Endometrium (tissue), 2 donors: ENCODE data around the gene GNB1.
A peak's percentile ranks its signal among the peaks of the same experiment; 100 is the strongest.

Experiments
- FAIRE-seq: peaks from 2 replicates; lab custom pipeline; 2012; peaks lifted over from hg19 to GRCh38; lab: Jason Lieb, UNC
- donor health status: control.
- donor health status: control.

Gene GNB1

GRCh38 chr1:1910033-1910465 is 19.2 kb upstream of the GNB1 start:
- FAIRE-seq, result peak; percentile 50

GRCh38 chr1:1908506-1908791 is 17.6 kb upstream of the GNB1 start:
- no peak for FAIRE-seq

- no peak for FAIRE-seq
These were observed 16.3 kb upstream of the GNB1 start for GRCh38 chr1:1907098-1907736.

GRCh38 chr1:1906185-1907097 is 15.6 kb upstream of the GNB1 start:
- peak; percentile 93 for FAIRE-seq

GRCh38 chr1:1903224-1903623 is 12.3 kb upstream of the GNB1 start:
- FAIRE-seq, result no peak

GRCh38 chr1:1901641-1902294 is 10.9 kb upstream of the GNB1 start:
- no peak for FAIRE-seq

GRCh38 chr1:1900883-1901640 is 10.2 kb upstream of the GNB1 start:
- no peak for FAIRE-seq

- FAIRE-seq, result no peak
These were observed 9.1 kb upstream of the GNB1 start for GRCh38 chr1:1899967-1900327.

- no peak for FAIRE-seq
These were observed 8.5 kb upstream of the GNB1 start for GRCh38 chr1:1899266-1899966.

GRCh38 chr1:1898246-1898933 is 7.5 kb upstream of the GNB1 start:
- FAIRE-seq, result no peak

- no peak for FAIRE-seq
These were observed 4.8 kb upstream of the GNB1 start for GRCh38 chr1:1895456-1896336.

- FAIRE-seq, result no peak
These were observed 4.2 kb upstream of the GNB1 start for GRCh38 chr1:1895060-1895418.

- FAIRE-seq, result no peak
These were observed 3.6 kb upstream of the GNB1 start for GRCh38 chr1:1894354-1895059.

- FAIRE-seq, result no peak
These were observed 3.1 kb upstream of the GNB1 start for GRCh38 chr1:1893997-1894353.

- no peak for FAIRE-seq
These were observed 2.6 kb upstream of the GNB1 start for GRCh38 chr1:1893291-1893985.

GRCh38 chr1:1892763-1893120 is 1.9 kb upstream of the GNB1 start:
- no peak for FAIRE-seq

GRCh38 chr1:1892079-1892762 is 1.3 kb upstream of the GNB1 start:
- FAIRE-seq, result no peak

- no peak for FAIRE-seq
These were observed 627 bp upstream of the GNB1 start for GRCh38 chr1:1891349-1892078.
